Keratinocyte (primary cell): ENCODE results near the gene MGAT5. TPM values are rescaled to one million over a fixed set of nuclear protein-coding genes. Genes with fewer than 3 reads are reported as not detected.

ENCODE experiments used
- DNase-seq: peaks from one replicate; pipeline ENCODE4 v3.0.0-alpha.2; 2011; ENCODE audit warnings: low read depth, missing footprints, low spot score
- FAIRE-seq: peaks from 2 replicates; lab custom pipeline; 2011; peaks lifted over from hg19 to GRCh38; lab: Jason Lieb, UNC
- H2AFZ ChIP-seq: 2 replicates; pipeline ENCODE4 v1.6.0; 2012; ENCODE audit warnings: low read length, control low read depth, inconsistent platforms; ENCODE audit not compliant: control insufficient read depth
- H3K27ac ChIP-seq: 2 replicates; pipeline ENCODE4 v1.5.1; 2011; ENCODE audit warnings: low read length; ENCODE audit not compliant: control insufficient read depth, insufficient read depth
- H3K27me3 ChIP-seq: 3 replicates; pipeline ENCODE4 v1.6.0; 2011; ENCODE audit warnings: low read length; ENCODE audit not compliant: control insufficient read depth, insufficient read depth; ENCODE audit errors: extremely low read depth
- H3K36me3 ChIP-seq, 2 experiments: 2 replicates in 1 of 2; 3 replicates in 1 of 2; pipeline ENCODE4 v1.5.1; 2011; ENCODE audit warnings: low read length in 2 of 2, mild to moderate bottlenecking in 1 of 2; ENCODE audit not compliant: control insufficient read depth in 2 of 2, insufficient read depth in 2 of 2; ENCODE audit errors: extremely low read depth in 1 of 2
- H3K4me1 ChIP-seq: 3 replicates; pipeline ENCODE4 v1.5.1; 2011; ENCODE audit warnings: low read length; ENCODE audit not compliant: control insufficient read depth, insufficient read depth; ENCODE audit errors: extremely low read depth
- H3K4me2 ChIP-seq: 3 replicates; pipeline ENCODE4 v1.6.0; 2011; ENCODE audit warnings: low read depth, low read length; ENCODE audit not compliant: control insufficient read depth, insufficient read depth; ENCODE audit errors: extremely low read depth
- H3K4me3 ChIP-seq, 3 experiments: fragments of 200-600 bp in 1 of 3; sonication (generic) in 1 of 3; 2 replicates in 2 of 3; 3 replicates in 1 of 3; pipeline ENCODE4 v1.5.1; 2011 to 2016; ENCODE audit warnings: low read length in 3 of 3, mild to moderate bottlenecking in 3 of 3, control low read depth in 2 of 3, inconsistent platforms in 1 of 3, low read depth in 1 of 3, mixed read lengths in 1 of 3, mixed run types in 1 of 3, moderate library complexity in 1 of 3; ENCODE audit not compliant: control insufficient read depth in 2 of 3, insufficient read depth in 2 of 3; ENCODE audit errors: extremely low read depth in 1 of 3
- H3K79me2 ChIP-seq: 2 replicates; pipeline ENCODE4 v1.6.0; 2012; ENCODE audit warnings: low read length; ENCODE audit not compliant: control insufficient read depth, insufficient read depth
- H3K9ac ChIP-seq: 3 replicates; pipeline ENCODE4 v1.6.0; 2011; ENCODE audit warnings: low read length; ENCODE audit not compliant: control insufficient read depth, insufficient read depth; ENCODE audit errors: extremely low read depth
- H3K9me1 ChIP-seq: 3 replicates; pipeline ENCODE4 v1.6.0; 2011; ENCODE audit warnings: low read length; ENCODE audit not compliant: control insufficient read depth, insufficient read depth; ENCODE audit errors: extremely low read depth
- H3K9me3 ChIP-seq: 2 replicates; pipeline ENCODE4 v1.5.1; 2012; ENCODE audit warnings: low read depth, low read length; ENCODE audit not compliant: control insufficient read depth
- H4K20me1 ChIP-seq: 3 replicates; pipeline ENCODE4 v1.6.0; 2011; ENCODE audit warnings: low read length; ENCODE audit not compliant: control insufficient read depth, insufficient read depth; ENCODE audit errors: extremely low read depth
- EZH2 ChIP-seq: IDR thresholded peaks from one replicate; pipeline ENCODE4 v1.6.1; 2012; ENCODE audit warnings: inconsistent platforms, mild to moderate bottlenecking, low read length, moderate library complexity
- dilution Hi-C: fragments of 300-500 bp; cut with MboI; formaldehyde crosslinking; loops from one replicate; pipeline ENCODE4 v1.7.0; 2020; ENCODE audit warnings: low sequenced_read_pairs; ENCODE audit not compliant: extremely low pct_ligation_motif_present
- polyA plus RNA-seq, 5 experiments: library from polyadenylated mRNA; depleted of rRNA in 3 of 5; stranded (reverse) in 3 of 5; stranded (forward) in 1 of 5; unstranded in 1 of 5; fragments of >200 nt; gene quantifications; 1 replicate in 1 of 5; 2 replicates in 3 of 5; 3 replicates in 1 of 5; pipeline versions ENCODE4 v1.2.1 to v1.2.3, GENCODE V29; 2011 to 2012; ENCODE audit warnings: missing spikeins in 2 of 5, low read depth in 1 of 5, low replicate concordance in 1 of 5
- TF ChIP-seq, protein P1 (sequence below), 3 experiments: IDR thresholded peaks in 1 of 3; conservative IDR thresholded peaks in 1 of 3; optimal IDR thresholded peaks in 1 of 3; 2 replicates in 2 of 3; 3 replicates in 1 of 3; pipeline versions ENCODE3 to v1.5.1; 2011; ENCODE audit warnings: low read length in 3 of 3, mild to moderate bottlenecking in 3 of 3, moderate library complexity in 2 of 3, control low read depth in 1 of 3, inconsistent platforms in 1 of 3; ENCODE audit not compliant: insufficient read depth in 2 of 3; ENCODE audit errors: extremely low read depth in 1 of 3

Gene MGAT5
- polyA plus RNA-seq, 1 donor (not counting 4 experiments of a cell fraction or from before 2014, with no cell fraction given), result 23.0 TPM

GRCh38 chr2:134416637-134417036, 162.8 kb downstream of the MGAT5 start:
- no peaks in the 10 kb centered on the region for H3K9me3 ChIP-seq
- no peak overlapping the region for H3K9ac ChIP-seq
- dilution Hi-C loops, result no loop called here
- no peaks in the 10 kb centered on the region for H3K9me1 ChIP-seq
- no peaks in the 10 kb centered on the region for H4K20me1 ChIP-seq
- peaks cover 0 to 8% of the 10 kb centered on the region in 2 experiments for H3K36me3 ChIP-seq
- no peak overlapping the region for H2AFZ ChIP-seq
- no peak overlapping the region for H3K4me3 ChIP-seq
- no peaks in the 10 kb centered on the region for H3K27me3 ChIP-seq
- no peak overlapping the region for H3K27ac ChIP-seq
- FAIRE-seq (no peak), DNase-seq (no peak)
- H3K79me2 ChIP-seq, result no peaks in the 10 kb centered on the region
- TF ChIP-seq, protein P1, sequence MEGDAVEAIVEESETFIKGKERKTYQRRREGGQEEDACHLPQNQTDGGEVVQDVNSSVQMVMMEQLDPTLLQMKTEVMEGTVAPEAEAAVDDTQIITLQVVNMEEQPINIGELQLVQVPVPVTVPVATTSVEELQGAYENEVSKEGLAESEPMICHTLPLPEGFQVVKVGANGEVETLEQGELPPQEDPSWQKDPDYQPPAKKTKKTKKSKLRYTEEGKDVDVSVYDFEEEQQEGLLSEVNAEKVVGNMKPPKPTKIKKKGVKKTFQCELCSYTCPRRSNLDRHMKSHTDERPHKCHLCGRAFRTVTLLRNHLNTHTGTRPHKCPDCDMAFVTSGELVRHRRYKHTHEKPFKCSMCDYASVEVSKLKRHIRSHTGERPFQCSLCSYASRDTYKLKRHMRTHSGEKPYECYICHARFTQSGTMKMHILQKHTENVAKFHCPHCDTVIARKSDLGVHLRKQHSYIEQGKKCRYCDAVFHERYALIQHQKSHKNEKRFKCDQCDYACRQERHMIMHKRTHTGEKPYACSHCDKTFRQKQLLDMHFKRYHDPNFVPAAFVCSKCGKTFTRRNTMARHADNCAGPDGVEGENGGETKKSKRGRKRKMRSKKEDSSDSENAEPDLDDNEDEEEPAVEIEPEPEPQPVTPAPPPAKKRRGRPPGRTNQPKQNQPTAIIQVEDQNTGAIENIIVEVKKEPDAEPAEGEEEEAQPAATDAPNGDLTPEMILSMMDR (optimal IDR thresholded peaks at IDR 0.05 in 1 of 3, IDR thresholded peaks at IDR 0.05 in 1 of 3, conservative IDR thresholded peaks at IDR 0.05 in 1 of 3; ENCODE audit: extremely low read depth in 1 of 3, insufficient read depth in 2 of 3, low read length in 3 of 3), result no peak
- TF ChIP-seq EZH2, result no peak
- H3K4me2 ChIP-seq, result no peak overlapping the region
- peaks cover 11% of the 10 kb centered on the region for H3K4me1 ChIP-seq

DNA sequence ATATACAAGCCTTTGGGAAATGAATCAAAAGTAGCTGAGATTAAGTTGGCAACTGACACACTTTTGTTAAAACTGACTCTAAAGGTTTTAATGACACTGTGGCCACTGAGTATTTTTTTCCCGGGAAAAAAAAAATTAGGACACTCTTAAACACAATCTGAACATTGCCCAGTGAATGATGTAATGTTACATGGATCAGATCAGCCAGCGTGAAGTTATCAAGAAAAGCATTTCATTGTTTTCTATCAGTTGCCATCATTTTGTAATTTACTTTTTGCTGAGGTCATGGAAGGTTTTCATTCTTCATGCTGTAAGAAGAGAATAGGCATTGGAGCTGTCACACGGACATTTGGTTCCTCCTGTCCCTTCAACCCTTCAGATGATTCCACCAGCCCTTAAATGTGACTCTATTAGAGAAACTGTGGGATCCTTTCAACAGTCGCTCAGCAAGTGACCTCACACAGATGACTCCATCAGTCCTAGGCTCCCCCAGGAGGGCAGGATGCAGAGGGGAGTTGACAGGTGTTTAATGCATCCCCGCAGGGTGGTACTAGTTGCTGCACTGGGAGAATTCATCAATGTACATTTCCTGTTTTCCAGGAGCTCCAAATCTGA, 164.2 kb downstream of the MGAT5 start:
- Histone ChIP-seq H3K9me1 (no peaks in the 10 kb centered on the region), H3K79me2 (no peaks in the 10 kb centered on the region), H4K20me1 (no peaks in the 10 kb centered on the region), H3K4me1 (peaks cover 4% of the 10 kb centered on the region), H3K27me3 (no peaks in the 10 kb centered on the region), H3K9ac (no peak overlapping the region), H2AFZ (no peak overlapping the region), H3K9me3 (no peaks in the 10 kb centered on the region), H3K4me2 (no peak overlapping the region), H3K36me3 (peaks cover 5 to 8% of the 10 kb centered on the region in 2 experiments), H3K4me3 (no peak overlapping the region), H3K27ac (no peak overlapping the region)
- DNase-seq (no peak), FAIRE-seq (no peak)
- dilution Hi-C loops, result no loop called here
- no peak for TF ChIP-seq EZH2
- TF ChIP-seq, protein P1 (optimal IDR thresholded peaks at IDR 0.05 in 1 of 3, IDR thresholded peaks at IDR 0.05 in 1 of 3, conservative IDR thresholded peaks at IDR 0.05 in 1 of 3; ENCODE audit: extremely low read depth in 1 of 3, insufficient read depth in 2 of 3, low read length in 3 of 3), result no peak
